HEK293 (cell line): ENCODE data around the gene CDH12.
"Not testable (repeated sequence)": the region's sequence is repeated elsewhere in the genome, so short reads cannot be mapped to it uniquely, and the experiment has no call there.

Source experiments
- CTCF ChIP-seq: fragments of 450-650 bp; formaldehyde crosslinking; IDR thresholded peaks from 2 replicates; pipeline ENCODE4 v1.5.1; 2016; ENCODE audit warnings: missing biosample characterization, missing genetic modification characterization
- MYNN ChIP-seq: fragments of 450-650 bp; formaldehyde crosslinking; IDR thresholded peaks from 2 replicates; pipeline ENCODE4 v1.5.1; 2016; ENCODE audit warnings: missing biosample characterization, missing genetic modification characterization, borderline replicate concordance
- YY2 ChIP-seq: fragments of 450-650 bp; formaldehyde crosslinking; IDR thresholded peaks from 2 replicates; pipeline ENCODE4 v1.5.1; 2016; ENCODE audit warnings: missing biosample characterization, missing genetic modification characterization
- ZBTB11 ChIP-seq: fragments of 450-650 bp; formaldehyde crosslinking; conservative IDR thresholded peaks from 2 replicates; pipeline ENCODE4 v1.5.1; 2016; ENCODE audit warnings: low read depth, missing biosample characterization, missing genetic modification characterization
- ZBTB21 ChIP-seq: fragments of 450-650 bp; formaldehyde crosslinking; IDR thresholded peaks from 2 replicates; pipeline ENCODE4 v1.5.1; 2017; ENCODE audit warnings: missing biosample characterization, missing genetic modification characterization
- ZNF121 ChIP-seq: fragments of 450-650 bp; formaldehyde crosslinking; IDR thresholded peaks from 2 replicates; pipeline ENCODE4 v1.5.1; 2016; ENCODE audit warnings: missing biosample characterization, missing genetic modification characterization
- ZNF280C ChIP-seq: fragments of 450-650 bp; formaldehyde crosslinking; IDR thresholded peaks from 2 replicates; pipeline ENCODE4 v1.5.1; 2016; ENCODE audit warnings: missing biosample characterization, missing genetic modification characterization
- ZNF292 ChIP-seq: fragments of 450-650 bp; formaldehyde crosslinking; IDR thresholded peaks from 2 replicates; pipeline ENCODE4 v1.5.1; 2016; ENCODE audit warnings: low read depth, missing biosample characterization, missing genetic modification characterization, borderline replicate concordance
- ZNF350 ChIP-seq: fragments of 450-650 bp; formaldehyde crosslinking; IDR thresholded peaks from 2 replicates; pipeline ENCODE4 v1.5.0; 2017; ENCODE audit warnings: missing biosample characterization, mild to moderate bottlenecking, missing genetic modification characterization
- ZNF423 ChIP-seq: fragments of 450-650 bp; formaldehyde crosslinking; IDR thresholded peaks from 2 replicates; pipeline ENCODE4 v1.5.1; 2016; ENCODE audit warnings: missing biosample characterization, missing genetic modification characterization
- ZNF747 ChIP-seq: fragments of 450-650 bp; formaldehyde crosslinking; IDR thresholded peaks from 2 replicates; pipeline ENCODE4 v1.5.1; 2016; ENCODE audit warnings: missing biosample characterization, missing genetic modification characterization
- ZNF830 ChIP-seq: fragments of 450-650 bp; IDR thresholded peaks from 2 replicates; pipeline ENCODE4 v1.5.0; 2018; ENCODE audit warnings: missing biosample characterization, missing genetic modification characterization, low read depth, mild to moderate bottlenecking, moderate library complexity
- ZNF837 ChIP-seq: fragments of 450-650 bp; formaldehyde crosslinking; IDR thresholded peaks from 2 replicates; pipeline ENCODE4 v1.5.1; 2016; ENCODE audit warnings: missing biosample characterization, missing genetic modification characterization

GRCh38 chr5:22187632-22188228 is 665.4 kb downstream of the CDH12 start:
- TF ChIP-seq MYNN (tag by site-specific recombination); ZNF837 (tag by site-specific recombination); ZNF350 (tag by site-specific recombination); ZBTB11 (tag by site-specific recombination); ZNF121 (tag by site-specific recombination); CTCF (tag by site-specific recombination); ZNF747 (tag by site-specific recombination); ZNF280C; ZNF292; ZBTB21 (tag by site-specific recombination); ZNF830; ZNF423 (tag by site-specific recombination); YY2 (tag by site-specific recombination): not testable (repeated sequence)
